Hematopoietic multipotent progenitor cell treated with erythropoietin and hydrocortisone succinate and interleukin-3 and kit ligand, for 17 days (in vitro differentiated cells): ENCODE measurements around the gene WASF1.
A peak's percentile ranks its signal among the peaks of the same experiment; 100 is the strongest.
"Not testable (repeated sequence)": the region's sequence is repeated elsewhere in the genome, so short reads cannot be mapped to it uniquely, and the experiment has no call there.

Source experiments
- DNase-seq: peaks from one replicate; pipeline ENCODE4 v3.0.0-alpha.2; 2015; ENCODE audit warnings: low spot score

The WASF1 gene

DNA sequence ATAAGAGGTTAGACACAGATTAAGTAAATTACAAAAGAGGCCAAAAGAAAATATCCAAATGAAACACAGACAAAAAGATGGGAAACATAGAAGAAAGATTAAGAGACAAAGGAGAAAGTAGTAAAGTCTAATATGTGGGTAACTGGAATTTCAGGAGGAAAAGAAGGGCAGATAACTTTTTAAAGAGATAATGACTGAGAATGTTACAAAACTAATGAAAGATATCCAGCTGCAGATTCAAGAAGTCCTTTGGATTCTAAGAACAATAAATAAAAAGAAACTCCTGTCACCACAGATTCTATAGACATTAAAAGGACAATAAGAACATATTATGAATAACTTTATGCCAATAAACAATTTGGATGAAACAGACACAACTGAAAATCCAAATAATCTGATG lies 90.1 kb downstream of the WASF1 start:
- no peak for DNase-seq

DNA sequence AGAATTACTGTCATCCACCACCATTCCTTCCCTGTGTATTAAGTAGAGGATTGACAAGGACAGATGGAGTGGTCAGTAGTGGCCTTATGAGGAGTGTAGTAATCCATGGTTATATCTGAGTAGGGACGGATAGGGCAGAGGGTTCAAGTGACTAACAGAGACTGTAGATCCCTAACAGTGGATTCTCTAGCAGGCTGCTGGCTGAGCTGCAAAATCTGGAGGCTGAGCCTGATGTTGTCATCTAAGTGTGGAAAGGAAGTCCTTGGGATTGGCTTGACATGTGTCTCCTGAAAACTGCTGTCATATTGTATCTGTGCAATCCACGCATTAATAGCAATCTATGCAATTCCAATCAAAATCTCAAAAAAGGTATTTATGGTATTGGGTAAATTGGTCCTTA lies 94.2 kb downstream of the WASF1 start:
- no peak for DNase-seq

DNA sequence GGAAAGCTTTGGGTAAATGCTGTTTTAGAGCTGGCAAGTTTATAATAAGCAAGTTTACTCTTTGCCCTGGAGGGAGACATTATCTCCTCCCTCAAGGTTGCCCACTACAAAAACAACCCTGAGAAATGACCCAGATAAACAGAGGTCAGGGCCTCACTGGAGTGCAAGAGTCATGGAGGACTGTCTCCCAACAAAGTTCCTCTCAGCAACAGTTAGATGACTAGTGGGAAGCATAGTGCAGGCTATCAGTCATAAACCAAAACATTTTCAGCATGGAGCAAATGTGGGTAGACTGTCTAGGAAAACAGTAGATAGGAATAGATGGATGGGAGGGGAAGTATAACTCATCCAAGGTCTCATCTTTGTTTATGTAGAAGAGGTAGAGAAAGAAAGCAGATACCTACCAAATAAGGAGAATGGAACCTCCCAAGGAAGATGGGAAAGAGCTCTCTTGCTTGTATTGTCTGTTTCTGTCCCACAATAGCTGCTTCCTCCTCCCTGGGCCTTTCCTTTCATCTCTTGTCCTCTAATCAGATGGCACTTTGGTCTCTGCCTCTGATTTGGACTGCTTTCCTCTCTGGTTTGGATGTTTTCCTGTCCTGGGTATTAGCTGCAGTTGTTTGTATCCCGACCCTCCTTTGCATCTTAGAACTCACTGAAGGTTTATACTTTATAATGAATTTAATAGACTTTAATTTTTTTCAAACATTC lies 95.4 kb downstream of the WASF1 start:
- DNase-seq = no peak

DNA sequence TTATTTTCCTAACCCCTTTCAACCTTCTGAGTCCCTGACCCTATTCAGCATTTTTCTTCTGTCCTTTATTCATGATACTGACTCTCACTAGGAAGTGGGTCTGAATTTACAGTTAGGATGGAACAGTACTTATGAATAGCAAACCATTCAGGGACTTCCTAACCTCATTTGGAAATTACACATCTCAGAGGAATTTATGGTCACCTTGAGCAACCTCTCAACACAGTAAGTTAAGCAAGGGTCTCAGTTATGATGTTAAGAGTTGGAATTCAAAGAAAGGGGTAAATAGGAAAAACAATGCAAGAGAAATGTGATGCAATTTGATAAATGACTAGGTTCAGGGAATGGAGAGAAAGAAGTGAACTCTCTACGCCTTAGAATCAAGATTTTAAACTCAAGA lies 104.1 kb downstream of the WASF1 start:
- DNase-seq = no peak

DNA sequence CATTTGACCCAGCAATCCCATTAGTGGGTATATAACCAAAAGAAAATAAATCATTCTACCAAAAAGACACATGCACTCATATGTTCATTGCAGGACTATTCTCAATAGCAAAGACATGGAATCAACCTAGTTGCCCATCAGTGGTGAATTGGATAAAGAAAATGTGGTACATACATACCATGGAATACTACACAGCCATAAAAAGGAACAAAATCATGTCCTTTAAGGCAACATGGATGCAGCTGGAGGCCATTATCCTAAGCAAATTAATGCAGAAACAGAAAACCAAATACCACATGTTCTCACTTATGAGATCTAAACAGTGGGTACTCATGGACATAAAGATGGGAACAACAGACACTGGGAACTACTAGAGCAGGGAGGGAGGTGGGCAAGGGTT lies 106.0 kb downstream of the WASF1 start:
- DNase-seq = not testable (repeated sequence)

DNA sequence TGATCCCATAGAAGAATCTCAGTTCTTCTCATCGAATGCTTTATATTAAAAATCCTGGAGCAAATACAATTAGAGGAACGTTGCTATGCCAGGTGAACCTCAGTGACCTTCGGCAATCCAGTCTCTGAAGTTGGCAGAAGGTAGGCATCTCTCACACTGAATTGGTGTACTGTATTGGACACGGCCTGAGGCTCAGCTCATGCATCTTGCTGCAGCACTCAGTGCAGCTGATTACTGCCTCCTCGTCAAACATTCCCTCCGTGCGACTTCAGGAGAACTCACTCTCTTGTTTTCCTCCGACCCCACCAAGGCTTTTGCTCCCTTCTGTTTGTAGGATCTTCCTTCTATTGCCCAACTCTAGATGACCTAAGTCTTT lies 110.9 kb downstream of the WASF1 start:
- DNase-seq = no peak

DNA sequence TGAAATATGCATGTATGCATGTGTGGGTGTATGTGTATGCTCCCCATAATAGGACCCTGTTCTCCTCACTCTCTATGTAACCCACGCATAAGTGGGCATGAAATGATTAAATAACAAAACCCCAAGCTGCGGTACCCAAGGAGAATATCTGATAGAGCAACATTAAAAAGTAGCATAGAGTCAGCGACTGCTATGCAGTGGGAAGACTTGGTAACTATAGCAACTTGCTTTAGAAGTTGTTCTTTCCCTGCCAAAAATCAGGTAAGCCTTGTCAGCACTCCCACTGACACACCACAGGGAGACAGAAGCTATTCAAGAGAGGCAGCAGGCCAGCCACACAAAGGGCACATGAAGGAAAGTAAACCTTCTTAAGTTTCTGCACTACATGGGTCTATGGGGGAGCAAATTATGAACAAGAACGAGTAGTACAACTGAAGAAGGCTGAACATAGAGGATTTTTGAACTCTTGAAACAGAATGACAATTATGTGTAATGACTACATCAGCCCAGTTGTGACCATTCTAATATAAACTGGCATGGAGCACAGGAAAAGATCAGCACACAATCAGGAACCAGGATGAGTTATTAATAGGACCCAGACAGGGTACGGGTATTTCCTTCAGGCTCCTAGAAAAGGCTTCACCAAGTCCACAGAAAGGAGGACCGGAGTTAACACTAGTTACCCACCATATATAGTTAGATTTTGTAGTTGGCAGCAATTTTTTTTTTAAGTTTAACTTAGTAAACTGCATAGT lies 111.5 kb downstream of the WASF1 start:
- no peak for DNase-seq

DNA sequence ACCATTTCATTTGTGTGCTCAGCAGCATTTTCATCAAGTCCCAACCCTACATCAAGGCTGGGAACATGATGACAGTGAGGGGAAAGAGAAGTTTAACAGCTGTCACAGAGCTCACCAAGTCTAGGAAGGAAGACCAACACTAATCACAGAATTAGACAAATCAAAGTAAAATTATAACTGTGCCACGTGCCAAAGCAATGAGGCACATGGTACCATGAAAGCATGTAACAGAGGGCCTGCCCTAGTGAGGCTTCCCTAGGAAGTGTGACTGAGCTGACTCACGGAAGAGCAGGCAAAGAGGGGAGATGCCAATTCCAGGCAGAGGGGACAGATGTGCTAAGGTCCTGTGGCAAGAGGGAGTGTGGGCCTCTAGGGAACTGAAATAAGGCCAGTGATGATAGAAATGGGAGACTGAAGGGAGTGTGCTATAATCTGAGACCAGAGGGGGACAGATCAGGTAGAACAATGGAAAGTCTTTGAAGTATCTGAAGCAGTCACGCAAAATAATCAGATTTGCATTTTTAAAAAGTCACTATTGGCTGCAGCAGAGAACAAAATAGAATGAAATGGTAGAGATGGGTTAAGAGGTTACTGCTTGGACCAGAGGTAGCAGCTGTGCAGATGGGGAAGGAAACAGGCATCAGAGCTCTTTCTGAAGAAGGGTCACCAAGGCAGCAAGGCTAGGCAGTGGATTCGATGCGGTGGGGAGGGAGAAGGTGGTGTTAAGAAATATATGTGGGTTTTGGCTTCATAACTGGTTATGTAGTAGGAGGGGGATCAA lies 114.5 kb downstream of the WASF1 start:
- no peak for DNase-seq

DNA sequence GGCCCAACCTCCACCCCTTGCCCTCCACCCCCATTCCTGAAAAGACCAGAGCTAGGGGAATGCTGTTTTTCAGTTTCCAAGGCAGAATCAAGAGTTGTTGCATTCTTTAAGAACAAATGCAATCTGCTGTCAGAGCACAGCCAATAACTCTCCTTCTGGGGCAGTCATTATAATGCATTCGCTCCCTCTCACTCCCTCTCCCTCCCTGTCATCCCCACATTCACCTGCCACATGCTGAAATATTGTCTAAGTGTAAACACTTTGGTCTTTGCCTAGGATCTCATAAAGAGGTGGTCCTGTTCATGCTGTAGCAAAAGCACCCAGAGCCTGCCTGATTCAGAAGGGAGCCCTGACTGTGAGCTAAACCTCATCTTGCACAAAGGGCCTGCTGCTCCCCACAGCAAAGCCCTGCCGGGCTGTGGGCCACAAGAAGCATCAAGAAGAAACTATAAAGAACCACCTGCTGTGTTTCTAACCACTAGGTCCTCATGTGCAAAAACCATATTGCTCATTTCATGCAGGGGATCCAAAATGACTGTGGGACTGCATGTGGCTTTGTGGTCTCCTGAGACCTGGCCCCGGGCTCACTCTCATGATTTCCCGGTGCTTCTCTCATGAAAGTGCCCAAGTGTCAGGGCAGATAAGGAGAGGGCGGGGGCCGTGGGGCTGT lies 115.7 kb downstream of the WASF1 start:
- DNase-seq = no peak

DNA sequence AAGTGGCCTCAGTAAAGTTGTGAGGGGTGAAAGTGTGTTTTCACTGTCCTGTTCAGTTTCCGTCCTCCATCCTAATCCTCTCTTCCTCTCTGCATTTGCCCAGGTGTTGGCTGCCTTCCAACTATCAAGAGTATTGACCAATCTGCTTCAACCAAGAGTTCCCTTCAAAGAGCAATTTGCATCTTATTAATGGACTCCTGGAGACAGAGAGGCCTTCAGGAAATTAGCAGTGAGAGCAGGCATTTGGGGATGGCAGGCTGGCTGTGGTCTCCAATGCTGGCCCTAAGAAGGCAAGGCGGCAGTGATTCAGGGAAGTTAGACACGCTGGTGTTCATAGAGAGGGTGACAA lies 124.1 kb downstream of the WASF1 start:
- DNase-seq = no peak

DNA sequence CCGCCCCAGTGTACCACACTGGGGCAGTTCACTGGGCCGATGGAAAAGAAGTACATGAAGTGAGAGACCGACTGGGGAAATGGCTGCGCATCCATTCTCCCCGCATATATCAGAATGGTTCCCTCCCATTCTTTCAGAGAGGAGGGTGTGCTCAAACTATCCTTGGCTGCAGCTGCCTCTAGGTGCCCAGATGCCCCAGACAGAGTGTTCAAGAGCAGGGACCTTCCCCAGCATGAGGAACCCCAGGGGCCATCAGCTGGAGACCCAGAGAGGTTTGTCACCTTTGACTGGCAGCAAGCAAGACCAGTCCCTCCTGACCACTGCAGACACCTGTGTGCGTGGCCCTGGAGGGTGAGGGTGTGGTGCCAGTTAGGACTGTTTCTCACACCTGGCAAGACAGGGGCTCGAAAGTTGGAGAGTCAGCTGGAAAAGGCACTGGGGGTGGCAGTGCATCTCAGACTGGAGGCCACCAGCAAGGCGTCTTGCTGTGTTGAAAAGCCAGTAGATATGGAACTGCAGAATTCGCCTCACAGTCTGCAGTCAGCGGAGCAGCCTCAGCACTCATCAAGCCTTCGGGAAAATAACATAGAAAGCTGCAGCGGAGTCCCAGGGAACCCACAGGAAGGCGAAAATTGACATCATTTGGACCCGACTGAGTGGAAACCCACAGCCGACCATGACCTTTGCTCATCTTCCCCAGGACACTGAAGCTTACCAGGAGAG lies 124.6 kb downstream of the WASF1 start:
- DNase-seq = no peak

DNA sequence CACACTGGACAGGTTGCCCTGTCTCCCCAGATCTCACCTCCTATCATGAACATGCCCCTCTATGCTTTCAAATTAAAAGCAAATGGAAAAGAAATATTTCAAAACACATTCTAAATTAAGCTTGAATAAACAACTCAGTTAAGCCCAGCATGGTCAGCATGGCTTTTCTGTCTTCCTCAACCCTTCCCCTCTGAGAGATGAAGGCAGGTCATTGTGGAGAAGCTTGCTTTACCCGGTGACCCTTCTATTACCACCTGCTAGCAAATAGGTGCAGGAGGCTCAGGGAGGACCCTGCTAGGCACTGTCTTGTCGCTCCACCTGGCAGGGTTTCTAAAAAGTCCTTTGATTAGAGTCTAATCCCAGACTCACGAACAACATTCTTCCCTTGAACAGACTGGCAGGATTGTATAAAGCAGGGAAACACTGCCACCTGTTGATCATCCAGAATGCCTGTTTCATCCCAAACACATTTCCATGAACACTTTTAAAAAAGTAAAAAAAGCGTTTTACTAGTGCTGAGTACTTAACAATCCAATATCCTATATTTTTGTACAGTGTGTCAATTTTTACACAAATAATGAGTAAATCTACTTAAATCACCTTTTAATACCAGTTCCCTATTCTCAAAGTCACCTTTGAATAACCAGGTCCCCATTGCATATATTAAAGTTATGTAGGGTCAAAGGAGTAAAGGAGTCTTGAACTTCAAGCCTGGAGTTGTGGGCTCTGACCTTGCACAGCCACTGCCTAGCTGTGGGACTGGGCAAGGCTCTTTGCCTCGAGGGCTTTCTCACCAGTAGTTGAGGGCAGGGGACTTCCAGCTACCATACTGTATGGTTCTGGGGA lies 125.9 kb downstream of the WASF1 start:
- DNase-seq = peak; percentile 21

DNA sequence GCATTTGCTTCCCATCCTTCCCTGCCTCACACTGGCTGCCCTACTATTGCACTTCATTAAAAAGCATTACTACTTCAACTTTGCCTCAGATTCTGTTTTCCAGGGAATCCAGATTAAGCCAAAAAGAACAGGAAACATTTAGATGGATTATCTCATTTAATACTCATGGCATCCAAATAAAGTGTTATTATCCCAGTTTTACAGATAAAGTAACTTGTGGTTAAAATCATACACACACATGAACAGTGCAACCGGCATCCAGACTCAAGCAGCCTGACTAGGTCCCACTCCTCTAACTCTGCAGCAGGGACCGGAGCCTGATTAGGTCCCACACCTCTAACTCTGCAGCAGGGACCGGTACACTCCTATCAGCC lies 129.0 kb downstream of the WASF1 start:
- DNase-seq = no peak
